Activated CD4-positive, alpha-beta T cell treated with anti-CD3 and anti-CD28 coated beads, Interleukin-2, amount 10 ng/mL, durations not matched to agents 7 days and 5 days (primary cell): Measurements from ENCODE around the gene SEMA7A. TPM values are rescaled to one million over a fixed set of nuclear protein-coding genes. Genes with fewer than 3 reads are reported as not detected.
"Not testable (repeated sequence)": the region's sequence is repeated elsewhere in the genome, so short reads cannot be mapped to it uniquely, and the experiment has no call there.

Experiments
- CTCF ChIA-PET: fragments of 350-600 bp; sonication (Branson Sonifier 250); formaldehyde crosslinking; loops from one replicate; lab custom pipeline; 2021; ENCODE audit warnings: antibody characterized with exemption; lab: Charles Lee
- POLR2A ChIA-PET: fragments of 350-600 bp; sonication (Branson Sonifier 250); formaldehyde crosslinking; loops from one replicate; lab custom pipeline; 2021; ENCODE audit warnings: antibody characterized with exemption; lab: Charles Lee
- DNase-seq: peaks from one replicate; pipeline ENCODE4 v3.0.0-alpha.2; 2020
- H3K27ac Mint-ChIP-seq: one replicate; pipeline ENCODE4 v1.8.0; 2021; ENCODE audit warnings: mild to moderate bottlenecking, moderate library complexity, mixed read lengths
- H3K27me3 Mint-ChIP-seq: one replicate; pipeline ENCODE4 v1.8.0; 2021; ENCODE audit warnings: mixed read lengths
- H3K36me3 Mint-ChIP-seq: one replicate; pipeline ENCODE4 v1.8.0; 2021; ENCODE audit warnings: low read depth, mixed read lengths
- H3K4me1 Mint-ChIP-seq: one replicate; pipeline ENCODE4 v1.8.0; 2021; ENCODE audit warnings: mixed read lengths
- H3K4me3 Mint-ChIP-seq: one replicate; pipeline ENCODE4 v1.8.0; 2021; ENCODE audit warnings: mild to moderate bottlenecking, moderate library complexity, mixed read lengths
- H3K9me3 Mint-ChIP-seq: one replicate; pipeline ENCODE4 v1.8.0; 2021; ENCODE audit warnings: mixed read lengths
- total RNA-seq, 2 experiments: library from RNA; stranded (reverse); gene quantifications; one replicate each; pipeline ENCODE4 v1.2.3, GENCODE V29; 2021

The SEMA7A gene
- total RNA-seq, 2 experiments from 2014 or later, result 2.7 to 3.5 TPM

DNA sequence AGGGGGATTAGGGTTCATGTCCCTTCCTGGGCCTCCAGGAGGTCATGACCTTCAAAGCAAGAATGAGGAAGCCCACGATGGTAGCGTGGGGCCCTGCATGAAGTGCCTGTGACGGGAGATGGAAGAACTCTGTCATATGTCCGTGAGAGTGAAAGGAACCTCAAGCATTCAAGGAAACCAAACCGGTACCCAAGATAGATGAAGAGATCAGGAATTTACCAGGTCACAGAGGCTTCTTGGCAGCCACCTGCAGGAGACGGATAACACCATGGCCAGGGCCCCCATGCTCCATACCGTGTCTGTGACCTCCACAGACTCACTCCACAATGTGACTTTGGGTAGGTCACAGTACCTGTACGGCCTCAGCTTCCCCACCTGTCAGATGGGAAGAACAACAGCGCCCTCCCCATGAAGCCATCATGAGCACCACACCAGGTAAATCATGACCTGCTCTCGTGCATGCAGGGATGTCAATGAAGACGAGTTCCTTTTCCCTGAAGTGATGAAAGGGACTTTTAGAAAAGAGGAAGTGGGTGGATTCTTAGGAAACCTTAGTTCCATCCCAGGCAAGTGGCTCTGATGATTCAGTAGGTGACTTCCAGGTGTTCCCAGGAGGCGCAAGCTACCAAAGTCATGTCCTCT is 43.0 kb downstream of the SEMA7A start:
- Mint-ChIP-seq H3K27me3 (no peaks in the 10 kb centered on the region), H3K27ac (peak overlapping the region; percentile 57), H3K9me3 (no peaks in the 10 kb centered on the region), H3K4me3 (no peak overlapping the region), H3K36me3 (no peaks in the 10 kb centered on the region), H3K4me1 (peaks cover 37% of the 10 kb centered on the region)
- ChIA-PET CTCF (interaction anchor here (1.0 to 1.9 kb wide), 2 partner anchors 9 kb away, joined by 3 to 7 read pairs; no protein-coding TSS in a partner anchor), POLR2A (no interaction called here)
- DNase-seq, result no peak

- H3K36me3 Mint-ChIP-seq, H3K27me3 Mint-ChIP-seq, DNase-seq, POLR2A ChIA-PET, H3K4me3 Mint-ChIP-seq, H3K9me3 Mint-ChIP-seq: not testable (repeated sequence)
- Mint-ChIP-seq H3K4me1 (peaks cover 43% of the 10 kb centered on the region), H3K27ac (peak overlapping the region; percentile 57)
- CTCF ChIA-PET, result interaction anchor here (1.0 to 1.9 kb wide), 2 partner anchors 8 to 10 kb away, joined by 3 to 7 read pairs; no protein-coding TSS in a partner anchor
Measured at GRCh38 chr15:74390049-74390646, 43.6 kb downstream of the SEMA7A start.

DNA sequence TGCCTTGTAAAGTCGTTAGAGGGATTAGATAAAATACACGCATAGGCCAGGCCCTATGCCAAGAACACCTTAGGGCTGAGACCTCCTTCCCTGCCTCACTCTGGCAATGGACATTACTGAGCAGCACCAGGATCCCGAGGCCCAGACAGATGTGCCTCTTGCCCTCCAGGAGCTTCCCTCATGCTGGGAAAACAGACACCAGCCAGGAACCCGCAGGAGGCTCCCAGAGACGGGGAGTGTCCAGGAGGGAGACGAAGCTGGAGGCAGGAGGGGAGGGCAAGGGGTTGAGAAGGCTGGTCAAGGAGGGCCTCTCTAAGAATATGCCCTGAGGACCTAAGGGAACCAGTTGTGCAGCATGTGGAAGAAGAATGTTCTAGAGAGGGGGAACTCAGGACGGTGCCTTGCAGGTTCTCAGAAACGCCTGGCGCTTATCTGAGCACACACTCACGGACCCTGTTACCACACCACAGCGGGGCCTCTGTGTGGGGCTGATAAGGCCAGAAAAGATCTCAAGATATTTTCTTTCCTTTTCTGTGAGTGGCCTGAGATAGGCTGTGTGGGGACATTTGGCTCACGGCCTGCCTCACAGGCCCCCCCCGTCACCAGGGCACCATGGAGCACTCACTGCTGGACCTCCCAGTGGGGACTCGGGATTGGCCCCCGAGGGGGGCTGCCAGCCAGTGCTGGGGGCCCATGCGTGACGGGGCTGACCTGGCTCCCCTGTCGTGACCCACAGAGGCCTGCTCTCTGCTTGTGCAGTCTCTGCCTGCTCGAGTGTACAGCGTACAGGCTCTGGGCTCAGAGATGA is 44.3 kb downstream of the SEMA7A start:
- POLR2A ChIA-PET, result no interaction called here
- no peaks in the 10 kb centered on the region for H3K27me3 Mint-ChIP-seq
- no peaks in the 10 kb centered on the region for H3K36me3 Mint-ChIP-seq
- CTCF ChIA-PET, result interaction anchor here (0.7 to 3.4 kb wide), 9 partner anchors 10 to 242 kb away, joined by 3 to 13 read pairs (median 4); no protein-coding TSS in a partner anchor
- no peak overlapping the region for H3K27ac Mint-ChIP-seq
- no peak for DNase-seq
- H3K4me1 Mint-ChIP-seq, result peaks cover 50% of the 10 kb centered on the region
- no peaks in the 10 kb centered on the region for H3K9me3 Mint-ChIP-seq
- H3K4me3 Mint-ChIP-seq, result no peak overlapping the region

DNA sequence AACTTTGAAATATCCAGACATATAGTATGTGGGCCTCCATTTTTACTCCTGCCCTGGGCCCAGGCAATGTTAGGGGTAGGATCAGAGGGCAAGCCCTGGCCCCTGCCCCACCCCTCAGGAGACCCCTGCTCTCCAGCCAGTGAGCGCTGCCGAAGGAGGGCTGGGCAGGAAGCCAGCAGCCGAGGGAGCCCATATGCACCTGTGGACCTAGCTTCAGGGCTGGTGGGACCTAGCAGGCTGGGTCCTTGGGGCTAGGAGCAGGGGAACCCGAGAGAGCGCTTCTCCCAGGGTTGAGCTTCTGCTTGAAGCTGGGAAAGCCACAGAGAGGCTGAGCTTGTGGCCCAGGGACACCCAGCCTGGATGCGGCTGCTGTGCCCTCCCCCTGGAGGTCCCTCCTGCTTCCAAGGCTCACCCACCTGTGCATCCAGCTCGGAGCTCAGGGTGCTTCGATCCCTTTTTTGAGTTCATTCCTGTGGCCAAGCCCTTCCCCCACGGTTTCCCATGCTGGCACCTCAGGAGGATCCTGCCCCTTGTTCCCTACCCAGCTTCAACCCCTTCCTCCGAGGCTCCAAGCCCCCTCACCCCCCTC is 45.3 kb downstream of the SEMA7A start:
- no peaks in the 10 kb centered on the region for H3K36me3 Mint-ChIP-seq
- H3K27ac Mint-ChIP-seq, result no peak overlapping the region
- no peaks in the 10 kb centered on the region for H3K9me3 Mint-ChIP-seq
- DNase-seq, result no peak
- no peak overlapping the region for H3K4me3 Mint-ChIP-seq
- no peaks in the 10 kb centered on the region for H3K27me3 Mint-ChIP-seq
- peaks cover 55% of the 10 kb centered on the region for H3K4me1 Mint-ChIP-seq
- ChIA-PET POLR2A (no interaction called here), CTCF (interaction anchor here (0.7 to 3.4 kb wide), 8 partner anchors 10 to 243 kb away, joined by 3 to 13 read pairs (median 4); no protein-coding TSS in a partner anchor)

- no peak overlapping the region for H3K27ac Mint-ChIP-seq
- H3K4me1 Mint-ChIP-seq, result peaks cover 60% of the 10 kb centered on the region
- H3K9me3 Mint-ChIP-seq, result no peaks in the 10 kb centered on the region
- H3K36me3 Mint-ChIP-seq, result no peaks in the 10 kb centered on the region
- ChIA-PET CTCF (interaction anchor here (1.0 to 3.4 kb wide), 5 partner anchors 9 to 51 kb away, joined by 3 to 13 read pairs (median 5); no protein-coding TSS in a partner anchor), POLR2A (no interaction called here)
- no peak for DNase-seq
- H3K4me3 Mint-ChIP-seq, result no peak overlapping the region
- no peaks in the 10 kb centered on the region for H3K27me3 Mint-ChIP-seq
Measured at GRCh38 chr15:74387621-74388362, 46.0 kb downstream of the SEMA7A start.

- no peaks in the 10 kb centered on the region for H3K27me3 Mint-ChIP-seq
- H3K27ac Mint-ChIP-seq, result no peak overlapping the region
- H3K9me3 Mint-ChIP-seq, result no peaks in the 10 kb centered on the region
- peaks cover 61% of the 10 kb centered on the region for H3K4me1 Mint-ChIP-seq
- DNase-seq, result no peak
- no peaks in the 10 kb centered on the region for H3K36me3 Mint-ChIP-seq
- ChIA-PET CTCF (interaction anchor here (3.4 to 5.5 kb wide), 2 partner anchors 16 to 52 kb away, joined by 13 to 49 read pairs; no protein-coding TSS in a partner anchor), POLR2A (no interaction called here)
- no peak overlapping the region for H3K4me3 Mint-ChIP-seq
Measured at GRCh38 chr15:74387141-74387541, 46.6 kb downstream of the SEMA7A start.

DNA sequence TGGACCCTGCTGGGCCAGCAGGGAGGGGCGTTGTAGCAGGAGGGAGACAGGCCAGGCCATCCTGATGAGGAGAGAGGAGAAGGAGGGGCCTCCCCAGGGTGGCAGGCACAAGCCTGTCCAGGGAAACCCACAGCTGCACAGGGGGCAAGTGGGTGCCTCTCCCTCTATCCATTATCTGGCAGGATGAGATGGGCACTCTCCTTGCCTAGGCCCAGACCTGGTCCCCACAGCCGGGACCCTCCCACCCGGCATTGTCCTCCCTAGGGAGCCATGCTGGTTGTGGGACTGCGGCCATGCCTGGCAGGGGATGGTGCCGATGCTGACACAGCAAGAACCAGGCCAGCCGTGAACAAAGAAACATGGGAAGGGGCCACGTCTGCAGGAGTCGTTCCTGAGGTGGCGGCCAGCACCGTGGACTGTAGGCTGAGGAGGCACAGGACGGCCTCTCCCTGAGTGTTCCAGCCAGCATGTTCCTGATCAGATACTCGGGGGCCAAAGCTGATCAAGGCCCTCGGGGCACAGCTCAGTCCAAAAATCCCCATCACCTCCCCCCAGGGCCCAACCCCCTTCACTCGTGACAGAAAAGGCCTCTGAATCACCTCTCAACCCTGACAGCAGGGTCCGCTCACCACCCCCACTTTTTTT is 47.1 kb downstream of the SEMA7A start:
- no peak overlapping the region for H3K4me3 Mint-ChIP-seq
- POLR2A ChIA-PET, result no interaction called here
- no peaks in the 10 kb centered on the region for H3K36me3 Mint-ChIP-seq
- H3K27me3 Mint-ChIP-seq, result no peaks in the 10 kb centered on the region
- no peaks in the 10 kb centered on the region for H3K9me3 Mint-ChIP-seq
- H3K27ac Mint-ChIP-seq, result no peak overlapping the region
- H3K4me1 Mint-ChIP-seq, result peaks cover 58% of the 10 kb centered on the region
- CTCF ChIA-PET, result interaction anchor here (3.4 to 5.5 kb wide), 2 partner anchors 17 to 53 kb away, joined by 13 to 49 read pairs; no protein-coding TSS in a partner anchor
- DNase-seq, result no peak

- POLR2A ChIA-PET, result interaction anchor here (0.8 kb wide), 1 partner anchor 15 kb away, joined by 4 read pairs; no protein-coding TSS in a partner anchor
- peaks cover 51% of the 10 kb centered on the region for H3K4me1 Mint-ChIP-seq
- H3K27me3 Mint-ChIP-seq, result no peaks in the 10 kb centered on the region
- no peak overlapping the region for H3K4me3 Mint-ChIP-seq
- no peaks in the 10 kb centered on the region for H3K9me3 Mint-ChIP-seq
- no peak for DNase-seq
- CTCF ChIA-PET, result interaction anchor here (0.5 to 5.6 kb wide), 10 partner anchors 9 to 402 kb away, joined by 3 to 120 read pairs (median 7); partner anchors contain the start of gene SEMA7A
- H3K36me3 Mint-ChIP-seq, result no peaks in the 10 kb centered on the region
- peak overlapping the region; percentile 93 for H3K27ac Mint-ChIP-seq
Measured at GRCh38 chr15:74385733-74386132, 48.0 kb downstream of the SEMA7A start.

GRCh38 chr15:74384881-74385643 is 48.7 kb downstream of the SEMA7A start:
- peak; percentile 46 for DNase-seq
- ChIA-PET CTCF (interaction anchor here (0.5 to 5.6 kb wide), 16 partner anchors 10 to 402 kb away, joined by 3 to 120 read pairs (median 5); partner anchors contain the start of gene SEMA7A), POLR2A (interaction anchor here (0.8 to 1.1 kb wide), 3 partner anchors 16 to 49 kb away, joined by 3 to 6 read pairs (median 4); no protein-coding TSS in a partner anchor)
- peaks cover 47% of the 10 kb centered on the region for H3K4me1 Mint-ChIP-seq
- H3K27ac Mint-ChIP-seq, result peak overlapping the region; percentile 93
- H3K36me3 Mint-ChIP-seq, result no peaks in the 10 kb centered on the region
- H3K9me3 Mint-ChIP-seq, result no peaks in the 10 kb centered on the region
- H3K4me3 Mint-ChIP-seq, result no peak overlapping the region
- no peaks in the 10 kb centered on the region for H3K27me3 Mint-ChIP-seq

DNA sequence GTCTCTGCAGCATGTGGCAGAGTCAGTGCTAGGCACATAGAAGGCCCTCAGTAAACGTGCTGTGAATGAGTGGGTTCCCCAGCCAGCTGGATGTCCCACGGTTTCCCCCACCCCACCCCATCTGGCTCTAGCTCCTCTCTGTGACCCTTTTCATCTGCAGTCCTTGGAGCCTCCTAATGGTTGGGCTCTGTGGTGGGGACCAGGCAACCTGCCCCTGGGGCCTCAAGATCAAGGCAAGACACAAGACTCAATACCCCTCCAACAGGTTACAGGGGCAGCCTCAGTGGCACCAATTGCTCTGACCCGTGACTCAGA is 49.2 kb downstream of the SEMA7A start:
- H3K36me3 Mint-ChIP-seq, result no peaks in the 10 kb centered on the region
- peaks cover 45% of the 10 kb centered on the region for H3K4me1 Mint-ChIP-seq
- no peak for DNase-seq
- H3K27ac Mint-ChIP-seq, result peak overlapping the region; percentile 93
- no peaks in the 10 kb centered on the region for H3K27me3 Mint-ChIP-seq
- H3K9me3 Mint-ChIP-seq, result no peaks in the 10 kb centered on the region
- CTCF ChIA-PET, result interaction anchor here (1.0 to 5.6 kb wide), 15 partner anchors 9 to 403 kb away, joined by 3 to 120 read pairs (median 5); partner anchors contain the start of gene SEMA7A
- no peak overlapping the region for H3K4me3 Mint-ChIP-seq
- POLR2A ChIA-PET, result interaction anchor here (0.8 to 1.1 kb wide), 2 partner anchors 19 to 50 kb away, joined by 3 to 6 read pairs; no protein-coding TSS in a partner anchor
